Neural cell (in vitro differentiated cells): ENCODE results near the gene KCNQ5. TPM values are rescaled to one million over a fixed set of nuclear protein-coding genes. Genes with fewer than 3 reads are reported as not detected.

Experiments
- H2AFZ ChIP-seq: fragments of 200-600, 300-800 bp; sonication (generic), shearing (Covaris generic); 2 replicates; pipeline ENCODE4 v1.6.0; 2014; ENCODE audit warnings: low read depth, mild to moderate bottlenecking, antibody characterized with exemption, low read length, moderate library complexity
- H3F3A ChIP-seq: fragments of 200-600 bp; shearing (Covaris generic); 2 replicates; pipeline ENCODE4 v1.6.1; 2016; ENCODE audit warnings: mild to moderate bottlenecking, moderate library complexity, mixed read lengths, antibody characterized with exemption, low read length; ENCODE audit not compliant: insufficient read depth, poor library complexity, severe bottlenecking
- H3K27ac ChIP-seq: fragments of 200-600, 300-800 bp; sonication (generic), shearing (Covaris generic); 2 replicates; pipeline ENCODE4 v1.5.1; 2014; ENCODE audit warnings: mild to moderate bottlenecking, low read length, moderate library complexity
- H3K27me3 ChIP-seq: fragments of 300-800, 200-600 bp; sonication (generic), shearing (Covaris generic); 2 replicates; pipeline ENCODE4 v1.6.0; 2014; ENCODE audit warnings: mild to moderate bottlenecking, low read depth, low read length, moderate library complexity; ENCODE audit not compliant: insufficient read depth
- H3K36me3 ChIP-seq: fragments of 300-800, 200-600 bp; sonication (generic), shearing (Covaris generic); 2 replicates; pipeline ENCODE4 v1.5.1; 2014; ENCODE audit warnings: mild to moderate bottlenecking, antibody characterized with exemption, low read length, moderate library complexity; ENCODE audit not compliant: insufficient read depth
- H3K4me2 ChIP-seq: fragments of 300-800, 200-600 bp; sonication (generic), shearing (Covaris generic); 2 replicates; pipeline ENCODE4 v1.6.0; 2014; ENCODE audit warnings: mild to moderate bottlenecking, low read length
- H3K4me3 ChIP-seq: fragments of 300-800, 200-600 bp; sonication (generic), shearing (Covaris generic); 2 replicates; pipeline ENCODE4 v1.5.1; 2014; ENCODE audit warnings: mild to moderate bottlenecking, low read length, moderate library complexity
- H3K79me2 ChIP-seq: fragments of 200-600 bp; shearing (Covaris generic); replicated peaks from 2 replicates; pipeline ENCODE4 v1.6.0; 2014; ENCODE audit warnings: mild to moderate bottlenecking, low read length, moderate library complexity; ENCODE audit not compliant: insufficient read depth
- H3K9ac ChIP-seq: fragments of 300-800, 200-600 bp; sonication (generic), shearing (Covaris generic); 2 replicates; pipeline ENCODE4 v1.6.1; 2016; ENCODE audit warnings: mild to moderate bottlenecking, low read length, mixed read lengths
- H3K9me2 ChIP-seq: fragments of 200-600 bp; shearing (Covaris generic); 2 replicates; pipeline ENCODE4 v1.6.1; 2016; ENCODE audit warnings: mild to moderate bottlenecking, low read length, mixed read lengths; ENCODE audit not compliant: insufficient read depth
- H3K9me3 ChIP-seq: fragments of 200-600, 300-800 bp; sonication (generic), shearing (Covaris generic); 2 replicates; pipeline ENCODE4 v1.6.1; 2016; ENCODE audit warnings: mild to moderate bottlenecking, mixed run types, low read length, moderate library complexity, mixed read lengths
- H4K20me1 ChIP-seq: fragments of 200-600 bp; shearing (Covaris generic); 2 replicates; pipeline ENCODE4 v1.6.1; 2016; ENCODE audit warnings: mild to moderate bottlenecking, mixed run types; ENCODE audit not compliant: insufficient read depth
- CTCF ChIP-seq: fragments of 450-650 bp; IDR thresholded peaks from 2 replicates; pipeline ENCODE4 v1.5.1; 2014; ENCODE audit warnings: antibody characterized with exemption, mild to moderate bottlenecking, moderate library complexity; ENCODE audit not compliant: poor library complexity, severe bottlenecking
- EP300 ChIP-seq: fragments of 450-650 bp; conservative IDR thresholded peaks from 2 replicates; pipeline ENCODE4 v1.6.1; 2014; ENCODE audit warnings: antibody characterized with exemption, mild to moderate bottlenecking, moderate library complexity; ENCODE audit not compliant: poor library complexity, severe bottlenecking
- EZH2 ChIP-seq: fragments of 200-600, 300-800 bp; shearing (Covaris generic), sonication (generic); IDR thresholded peaks from 2 replicates; pipeline ENCODE4 v1.6.1; 2014; ENCODE audit warnings: antibody characterized with exemption, low read length, borderline replicate concordance, mild to moderate bottlenecking; ENCODE audit not compliant: insufficient read depth, poor library complexity, severe bottlenecking
- MXI1 ChIP-seq: fragments of 450-650 bp; conservative IDR thresholded peaks from 2 replicates; pipeline ENCODE4 v1.6.1; 2014; ENCODE audit warnings: antibody characterized with exemption, mild to moderate bottlenecking; ENCODE audit not compliant: poor library complexity, severe bottlenecking
- POLR2AphosphoS5 ChIP-seq: IDR thresholded peaks from 2 replicates; pipeline ENCODE4 v1.6.1; 2012
- RAD21 ChIP-seq: fragments of 450-650 bp; conservative IDR thresholded peaks from 2 replicates; pipeline ENCODE4 v1.6.1; 2014; ENCODE audit warnings: antibody characterized with exemption, mild to moderate bottlenecking, moderate library complexity
- REST ChIP-seq: IDR thresholded peaks from 2 replicates; pipeline ENCODE4 v1.6.1; 2012; ENCODE audit warnings: borderline replicate concordance
- SMC3 ChIP-seq: fragments of 450-650 bp; conservative IDR thresholded peaks from 2 replicates; pipeline ENCODE4 v1.6.1; 2014; ENCODE audit warnings: antibody characterized with exemption, mild to moderate bottlenecking, moderate library complexity; ENCODE audit not compliant: poor library complexity
- TAF1 ChIP-seq: IDR thresholded peaks from 2 replicates; pipeline ENCODE4 v1.6.1; 2012; ENCODE audit warnings: low read depth
- polyA plus RNA-seq: library from polyadenylated mRNA; depleted of rRNA; stranded (reverse); fragments of >200 nt; gene quantifications from 2 replicates; pipeline ENCODE4 v1.2.3, GENCODE V29; 2014

Gene KCNQ5
- polyA plus RNA-seq, 1 donor from 2014 or later, result 0.30 TPM

- H3K9me3 ChIP-seq, result no peaks in the 10 kb centered on the region
- H3K27ac ChIP-seq, result no peak overlapping the region
- TF ChIP-seq REST (no peak), EZH2 (no peak), EP300 (no peak)
- H3F3A ChIP-seq, result no peaks in the 10 kb centered on the region
- no peaks in the 10 kb centered on the region for H3K36me3 ChIP-seq
- no peak overlapping the region for H3K4me2 ChIP-seq
- no peaks in the 10 kb centered on the region for H3K9me2 ChIP-seq
- H3K27me3 ChIP-seq, result no peaks in the 10 kb centered on the region
- H4K20me1 ChIP-seq, result no peaks in the 10 kb centered on the region
- H3K79me2 ChIP-seq, result no peaks in the 10 kb centered on the region
- H3K9ac ChIP-seq, result no peak overlapping the region
- H3K4me3 ChIP-seq, result no peak overlapping the region
- no peak overlapping the region for H2AFZ ChIP-seq
Measured at GRCh38 chr6:72913797-72914196, 291.9 kb downstream of the KCNQ5 start.

- Histone ChIP-seq H3K9me2 (no peaks in the 10 kb centered on the region), H4K20me1 (no peaks in the 10 kb centered on the region), H3K79me2 (no peaks in the 10 kb centered on the region), H3K9ac (no peak overlapping the region), H3K4me2 (no peak overlapping the region), H3K9me3 (no peaks in the 10 kb centered on the region), H3K36me3 (no peaks in the 10 kb centered on the region), H3K27me3 (no peaks in the 10 kb centered on the region), H3F3A (no peaks in the 10 kb centered on the region), H3K4me3 (no peak overlapping the region), H2AFZ (no peak overlapping the region), H3K27ac (no peak overlapping the region)
- TF ChIP-seq MXI1 (no peak), TAF1 (no peak), SMC3 (no peak), EZH2 (no peak), REST (no peak), POLR2AphosphoS5 (no peak), EP300 (no peak), CTCF (no peak), RAD21 (no peak)
Measured at GRCh38 chr6:72916298-72916697, 294.4 kb downstream of the KCNQ5 start.
